GM21576 (cell line): Measurements from ENCODE around the gene WNK4.

Experiments used
- ATAC-seq: cut with Tn5 transposase; IDR thresholded peaks from one replicate; pipeline ENCODE4 v1.9.1; 2021; ENCODE audit warnings: mild to moderate bottlenecking, moderate library complexity; ENCODE audit not compliant: unreplicated experiment

Gene WNK4

DNA sequence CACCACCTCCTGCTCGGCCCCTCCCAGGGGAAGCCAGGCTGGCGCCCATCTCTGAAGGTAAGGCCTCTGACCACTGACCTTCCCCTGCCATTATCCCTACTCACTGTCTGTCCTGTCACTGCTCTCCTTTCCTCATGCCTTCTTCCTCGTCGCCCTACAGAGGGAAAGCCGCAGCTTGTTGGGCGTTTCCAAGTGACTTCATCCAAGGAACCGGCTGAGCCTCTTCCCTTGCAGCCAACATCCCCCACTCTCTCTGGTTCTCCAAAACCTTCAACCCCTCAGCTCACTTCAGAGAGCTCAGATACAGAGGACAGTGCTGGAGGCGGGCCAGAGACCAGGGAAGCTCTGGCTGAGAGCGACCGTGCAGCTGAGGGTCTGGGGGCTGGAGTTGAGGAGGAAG lies 15.1 kb downstream of the WNK4 start:
- ATAC-seq = no peak

DNA sequence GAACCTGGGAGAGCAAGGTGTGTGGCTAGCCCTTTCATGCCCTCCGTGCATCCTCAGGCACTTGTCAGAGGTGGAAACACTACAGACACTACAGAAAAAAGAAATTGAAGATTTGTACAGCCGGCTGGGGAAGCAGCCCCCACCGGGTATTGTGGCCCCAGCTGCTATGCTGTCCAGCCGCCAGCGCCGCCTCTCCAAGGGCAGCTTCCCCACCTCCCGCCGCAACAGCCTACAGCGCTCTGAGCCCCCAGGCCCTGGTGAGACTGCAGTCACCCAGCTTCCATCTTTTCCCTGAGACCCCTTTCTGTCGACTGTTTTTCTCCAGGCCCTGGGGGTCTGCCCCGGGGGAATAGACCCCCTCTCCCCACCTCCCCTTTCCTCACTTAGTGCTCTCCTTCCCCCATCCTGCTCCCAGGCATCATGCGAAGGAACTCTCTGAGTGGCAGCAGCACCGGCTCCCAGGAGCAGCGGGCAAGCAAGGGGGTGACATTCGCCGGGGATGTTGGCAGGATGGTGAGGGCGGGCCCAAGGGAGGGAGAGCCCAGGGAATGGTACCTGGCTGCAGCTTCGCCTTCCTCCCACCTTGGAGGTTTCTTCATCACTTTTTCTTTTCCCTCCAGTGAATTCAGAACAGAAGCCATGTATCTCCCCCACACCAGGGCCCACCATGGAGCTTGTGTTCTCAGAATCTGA lies 15.8 kb downstream of the WNK4 start:
- ATAC-seq = no peak

DNA sequence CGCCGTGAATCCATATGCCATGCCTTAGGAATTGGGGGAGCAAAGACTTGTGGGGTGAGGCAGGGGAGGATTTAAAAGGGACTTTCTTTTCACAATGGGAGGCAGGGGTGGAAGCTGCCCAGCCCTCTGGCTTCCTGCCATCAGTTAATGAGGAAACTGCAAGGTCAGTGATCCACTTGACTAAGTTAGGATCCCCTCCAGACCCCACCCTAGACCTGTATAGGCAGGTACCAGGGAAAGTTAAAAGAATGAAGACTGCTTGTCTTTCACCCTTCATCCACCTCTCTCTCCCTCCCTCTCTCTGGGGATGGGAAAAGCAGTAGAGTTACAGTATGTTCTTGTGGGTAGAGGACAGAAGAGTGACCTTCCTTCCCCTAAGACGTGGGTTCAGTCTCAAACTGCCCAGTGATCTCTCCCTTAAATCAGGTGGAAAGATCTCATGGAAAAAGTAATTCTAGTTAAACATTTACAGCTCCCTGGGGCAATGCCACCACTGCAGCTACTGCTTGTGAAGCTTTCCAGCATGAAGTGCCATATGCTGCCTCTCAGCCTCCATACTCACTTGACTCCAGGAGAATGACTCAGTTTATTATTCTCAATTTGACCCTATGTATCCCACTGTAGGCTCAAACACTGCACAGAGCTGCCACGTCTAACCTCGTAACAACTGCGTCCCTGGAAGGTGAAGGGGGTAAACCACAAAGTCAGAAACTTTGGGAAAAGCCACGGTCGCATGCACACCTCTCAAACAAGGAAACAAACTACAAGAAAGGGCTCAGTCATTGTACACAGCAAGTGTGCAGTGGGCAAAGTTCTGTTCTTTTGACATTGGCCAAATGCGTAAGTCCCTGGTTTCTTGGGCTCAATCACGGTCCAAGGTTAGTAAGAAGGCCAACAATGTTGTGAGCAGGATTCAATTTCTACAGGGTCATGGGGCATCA lies 16.9 kb downstream of the WNK4 start:
- no peak for ATAC-seq

DNA sequence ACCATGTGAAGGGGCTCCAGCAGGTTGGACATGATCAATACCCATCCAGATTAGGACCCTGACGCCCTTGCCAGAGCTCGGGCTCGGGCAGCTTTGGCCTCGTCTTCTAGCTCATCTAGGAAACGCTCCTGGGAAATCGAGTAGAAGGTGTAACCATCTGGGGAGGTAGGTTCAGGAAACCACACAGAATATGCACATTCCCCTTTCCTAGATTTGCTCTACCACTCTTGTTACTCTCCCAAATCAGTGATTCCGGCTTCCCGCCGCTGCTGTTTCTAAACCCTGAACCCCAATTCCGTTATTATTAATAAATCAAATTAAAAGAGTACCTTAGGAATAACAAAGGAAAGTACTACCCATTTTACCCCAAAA lies 17.6 kb downstream of the WNK4 start:
- no peak for ATAC-seq

DNA sequence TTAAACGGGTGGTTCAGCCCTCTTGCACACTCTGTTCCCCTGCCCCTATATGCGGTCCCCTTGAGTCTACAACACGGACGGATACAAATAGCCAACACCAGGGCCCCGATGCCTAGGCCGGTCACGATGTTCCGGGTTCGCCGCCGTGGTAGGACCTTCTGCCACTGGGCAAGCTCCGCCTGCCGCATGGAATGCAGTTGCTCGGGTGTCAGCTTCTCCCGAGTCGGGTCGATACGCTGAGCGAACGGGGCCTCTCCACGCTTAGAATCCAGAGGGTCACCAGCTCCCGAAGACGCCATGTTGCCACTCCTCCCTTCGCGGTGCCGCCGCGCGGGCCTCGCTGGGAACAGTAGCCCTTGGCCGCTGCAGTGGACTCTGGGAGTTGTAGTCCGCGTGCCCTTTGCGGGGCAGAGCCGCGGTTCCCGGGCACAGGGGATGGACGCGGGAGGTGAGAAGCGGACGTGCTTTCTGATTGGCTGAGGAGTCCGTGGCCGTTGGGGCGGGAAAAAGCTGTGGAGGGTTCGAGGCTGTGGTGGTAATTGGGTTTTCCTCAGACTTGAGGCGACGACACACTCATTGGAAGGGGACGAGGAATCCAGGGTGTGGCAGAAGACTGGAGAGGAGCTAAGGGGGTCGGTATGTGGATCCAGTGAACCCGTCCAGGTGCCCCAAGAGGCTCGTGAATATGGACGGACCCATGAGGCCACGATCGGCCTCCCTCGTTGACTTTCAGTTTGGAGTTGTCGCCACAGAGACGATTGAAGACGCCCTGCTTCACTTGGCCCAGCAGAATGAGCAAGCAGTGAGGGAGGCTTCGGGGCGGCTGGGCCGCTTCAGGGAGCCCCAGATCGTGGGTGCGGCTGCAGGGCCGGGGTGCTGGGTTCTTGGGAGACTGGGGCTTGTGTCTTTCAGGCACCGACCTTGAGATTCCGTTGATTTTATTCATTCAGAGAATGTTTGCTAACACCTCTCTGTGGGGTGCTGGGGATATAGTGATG lies 18.3 kb downstream of the WNK4 start, which contains the start of the genes CNTD1 and COA3:
CNTD1 (plus strand) TSS at position 479 of the 998 bp plus-strand sequence; CDS start at position 686, 207 bp downstream.
COA3 (minus strand) TSS at position 322 of the 998 bp plus-strand sequence; CDS start at position 299, 23 bp downstream.
- peak; percentile 70 for ATAC-seq

DNA sequence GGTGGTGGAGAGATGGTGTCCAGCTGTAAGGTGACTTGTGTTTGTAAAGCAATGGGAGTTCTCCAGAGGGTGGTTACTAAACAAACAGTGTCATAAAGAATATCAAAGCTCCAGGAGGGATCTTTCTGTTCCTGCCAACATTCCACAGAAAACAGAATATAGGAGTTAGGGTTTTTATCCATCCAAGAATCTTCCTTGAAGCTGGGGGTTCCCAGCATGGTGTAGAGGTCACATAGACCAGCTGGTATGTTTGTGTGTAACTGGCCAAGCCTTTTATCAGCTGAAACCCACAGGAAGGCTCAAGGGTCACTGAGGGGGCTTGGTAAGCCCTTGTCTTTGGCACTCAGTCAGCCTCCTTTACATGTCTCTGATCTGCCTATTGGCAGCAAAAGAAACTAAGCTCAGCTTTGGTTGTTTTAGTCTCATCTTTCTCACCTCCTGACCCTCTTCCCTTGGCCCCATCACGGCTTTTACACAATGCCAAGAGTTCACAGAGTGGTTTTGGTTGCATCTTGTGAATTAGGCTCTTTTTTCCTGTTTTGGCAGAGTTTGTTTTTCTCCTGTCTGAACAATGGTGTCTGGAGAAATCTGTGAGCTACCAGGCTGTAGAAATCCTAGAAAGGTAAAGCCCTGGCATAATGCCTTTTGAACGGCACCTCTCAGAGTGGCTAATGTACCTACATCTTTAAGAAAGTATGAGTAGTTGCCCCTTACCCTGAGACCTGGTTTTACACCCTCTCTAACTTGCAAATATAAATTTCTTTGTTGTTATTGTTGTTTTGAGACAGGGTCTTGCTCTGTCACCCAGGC lies 22.9 kb downstream of the WNK4 start:
- ATAC-seq = no peak

DNA sequence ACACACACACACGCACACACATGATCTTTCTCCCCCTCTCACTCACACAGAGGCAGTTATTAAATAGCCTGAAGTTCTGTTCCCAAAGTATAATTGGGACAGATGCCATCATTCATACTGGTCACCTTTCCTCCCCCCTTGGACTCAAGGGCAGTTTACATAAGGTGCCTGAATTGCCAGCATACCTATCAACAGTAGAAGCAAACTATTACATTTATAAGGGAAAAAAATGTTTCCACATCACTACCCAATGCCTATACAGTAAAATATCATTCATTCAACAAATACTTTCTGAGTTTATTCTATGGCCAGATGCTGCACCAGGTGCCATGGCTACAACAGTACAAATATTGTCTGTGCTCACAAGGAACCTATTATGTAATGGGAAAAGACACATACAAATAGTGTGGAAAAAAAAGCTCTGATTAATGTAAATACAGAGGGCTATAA lies 24.5 kb downstream of the WNK4 start:
- ATAC-seq = no peak

DNA sequence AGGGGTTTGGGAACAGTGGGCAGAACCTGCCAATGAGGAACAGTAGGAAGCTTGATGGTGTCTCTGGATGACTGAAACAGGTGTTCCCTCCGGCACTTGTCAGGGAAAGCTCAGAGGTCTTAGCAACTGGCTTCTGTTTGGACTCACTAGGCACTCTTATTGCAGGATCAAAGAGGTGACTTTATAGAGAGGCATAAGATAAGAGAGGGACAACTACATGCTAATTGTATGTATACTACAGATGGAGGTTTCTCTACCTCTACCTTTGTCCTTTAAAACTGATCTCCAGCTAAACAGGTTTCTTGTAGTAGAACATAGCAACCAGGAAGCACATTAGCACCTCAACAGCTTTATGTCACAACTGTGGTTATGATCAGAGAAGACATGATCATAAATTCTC lies 25.8 kb downstream of the WNK4 start:
- ATAC-seq = no peak

DNA sequence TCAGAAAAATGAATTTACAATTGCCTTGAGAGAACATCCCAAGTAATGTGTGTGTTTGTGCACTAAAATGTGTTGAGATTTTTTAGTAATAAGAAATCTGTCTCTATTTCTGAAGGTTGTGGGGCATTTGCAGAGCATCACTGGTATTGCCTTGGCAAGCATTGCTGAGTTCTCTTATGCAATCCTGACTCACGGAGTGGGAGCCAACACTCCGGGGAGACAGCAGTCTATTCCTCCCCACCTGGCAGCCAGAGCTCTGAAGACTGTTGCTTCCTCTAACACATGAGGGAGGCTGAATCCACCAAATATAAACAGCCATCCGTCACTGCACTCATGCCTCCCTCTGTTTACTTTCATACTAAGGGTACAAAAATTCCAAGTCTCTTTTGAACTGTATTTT lies 28.8 kb downstream of the WNK4 start:
- no peak for ATAC-seq

DNA sequence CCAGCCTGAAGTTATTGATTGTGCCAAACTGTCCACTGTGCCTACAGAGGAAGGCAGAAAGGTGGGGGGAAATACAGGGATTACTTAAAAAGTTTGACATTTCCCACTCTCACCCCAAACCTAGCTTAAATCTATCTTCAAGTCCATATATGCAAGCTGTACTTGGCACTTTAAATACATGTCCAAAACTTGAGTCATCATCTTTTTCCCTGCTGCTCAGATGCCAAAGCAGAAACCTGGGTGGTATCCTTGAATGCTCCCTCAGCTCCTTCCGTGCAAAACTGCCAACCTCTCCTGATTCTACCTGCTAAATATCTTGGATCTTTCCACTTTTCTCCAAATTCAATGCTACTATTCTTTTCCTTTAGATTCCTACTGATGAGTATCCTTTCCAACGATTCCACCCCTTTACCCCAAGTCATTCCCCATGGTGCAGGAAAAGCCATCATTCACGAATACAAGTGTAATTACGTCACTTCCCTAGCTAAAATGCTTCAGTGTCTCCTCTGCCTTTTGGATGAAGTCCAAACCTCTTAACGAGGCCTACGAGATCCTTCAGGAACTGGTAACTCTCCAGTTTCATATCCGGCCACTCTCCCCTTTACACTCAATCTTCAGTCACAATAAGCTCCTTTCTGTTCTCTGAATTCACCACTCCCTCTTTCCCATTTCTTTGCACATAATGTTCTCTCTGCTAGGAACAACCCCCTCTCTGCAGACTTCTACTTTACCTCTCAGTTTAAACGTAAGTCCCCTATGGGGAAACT lies 34.4 kb downstream of the WNK4 start:
- no peak for ATAC-seq

DNA sequence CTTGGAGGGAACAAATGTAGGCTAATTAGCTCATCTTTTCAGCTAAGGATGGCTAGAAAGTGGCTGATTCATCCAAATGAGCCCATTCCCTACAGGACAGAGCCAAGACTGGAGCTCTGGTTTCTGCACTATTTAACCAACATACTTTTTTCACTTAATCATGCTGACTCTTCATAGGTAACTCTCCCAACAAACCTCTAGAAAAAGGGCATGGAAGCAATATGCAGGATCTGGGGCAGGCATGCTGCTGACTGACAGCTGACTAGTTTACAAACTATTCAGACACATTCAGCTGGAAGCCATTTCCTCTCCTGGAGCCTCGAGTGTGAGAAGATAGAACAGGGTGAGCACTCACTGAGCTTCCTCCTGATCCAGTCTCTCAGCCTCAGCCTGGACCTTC lies 37.5 kb downstream of the WNK4 start:
- no peak for ATAC-seq

DNA sequence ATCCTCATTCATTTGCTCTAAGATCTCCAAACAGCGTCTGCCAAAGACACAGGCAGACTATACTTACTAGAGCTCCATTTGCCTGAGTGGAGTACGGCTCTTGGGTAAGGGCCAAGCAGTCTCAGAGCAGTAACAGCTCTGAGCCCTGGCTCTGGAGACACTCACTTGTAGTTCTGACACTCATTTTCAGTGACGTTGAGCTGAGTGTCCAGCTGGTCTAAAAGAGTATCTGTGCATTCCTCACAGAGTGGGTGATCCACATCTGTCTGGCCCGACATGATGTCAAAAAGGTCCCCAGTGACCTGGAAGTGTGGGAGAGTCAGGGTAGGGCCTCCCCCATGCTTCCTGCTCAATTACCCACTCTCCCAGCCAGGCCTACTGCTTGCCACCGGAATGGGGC lies 38.0 kb downstream of the WNK4 start:
- ATAC-seq = no peak

DNA sequence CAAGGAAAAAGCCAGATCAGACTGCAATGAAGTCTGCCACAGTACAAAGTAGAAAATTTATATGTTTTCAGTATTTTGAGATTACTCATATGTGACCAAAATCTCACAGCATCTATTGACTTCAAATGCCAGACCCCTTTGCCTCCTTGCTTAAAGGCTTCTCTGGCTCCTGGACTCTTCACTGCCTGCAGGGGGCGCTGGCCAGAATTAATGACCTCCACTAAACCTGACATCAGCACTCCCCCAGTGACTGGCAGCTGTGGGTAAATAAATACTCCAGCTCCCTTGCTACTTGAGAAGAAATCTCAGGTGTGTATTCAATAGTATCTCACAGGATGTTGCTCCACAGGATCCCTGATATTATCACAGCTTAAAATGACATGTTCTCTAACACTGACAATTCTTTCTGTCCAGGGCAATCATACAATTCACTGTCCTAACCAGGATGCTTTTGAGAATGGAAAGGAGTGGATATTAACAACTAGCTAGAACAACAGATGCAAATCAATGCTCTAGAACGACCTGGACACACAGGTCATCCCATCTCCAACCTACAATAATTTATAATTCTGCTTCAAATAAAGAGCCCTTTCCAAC lies 39.6 kb downstream of the WNK4 start:
- ATAC-seq = no peak

DNA sequence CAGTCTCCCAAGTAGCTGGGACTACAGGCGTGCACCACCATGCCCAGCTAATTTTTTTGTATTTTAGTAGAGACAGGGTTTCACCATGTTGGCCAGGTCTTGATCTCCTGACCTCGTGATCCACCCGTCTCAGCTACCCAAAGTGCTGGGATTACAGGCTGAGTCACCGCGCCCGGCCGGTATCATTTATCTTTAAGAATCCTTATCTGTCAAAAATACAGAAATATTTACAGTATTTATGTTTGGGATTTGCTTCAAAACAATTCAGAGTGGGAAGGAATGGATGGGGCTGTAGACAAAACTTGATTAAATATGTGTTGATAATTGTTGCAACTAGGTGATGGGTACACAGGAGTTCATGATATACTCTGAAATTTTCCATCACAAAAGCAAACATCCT lies 40.8 kb downstream of the WNK4 start:
- no peak for ATAC-seq

DNA sequence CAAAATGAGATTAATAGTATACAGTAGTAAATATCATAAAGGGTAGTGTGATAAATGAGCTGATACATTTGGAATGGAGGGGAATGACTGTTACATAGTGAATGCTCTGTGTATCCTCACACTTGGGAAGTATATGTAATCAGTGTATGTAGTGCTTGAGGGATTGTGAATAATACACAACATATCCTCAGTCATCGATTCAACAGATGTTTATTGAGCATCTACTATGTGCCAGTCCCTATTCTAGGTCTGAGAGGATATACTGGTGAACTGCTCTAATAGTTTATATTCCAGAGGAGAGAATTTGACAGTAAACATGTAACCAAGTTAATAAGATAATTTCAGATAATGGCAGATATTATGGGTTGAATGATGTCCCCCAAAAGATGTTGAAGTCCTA lies 47.1 kb downstream of the WNK4 start:
- ATAC-seq = no peak

DNA sequence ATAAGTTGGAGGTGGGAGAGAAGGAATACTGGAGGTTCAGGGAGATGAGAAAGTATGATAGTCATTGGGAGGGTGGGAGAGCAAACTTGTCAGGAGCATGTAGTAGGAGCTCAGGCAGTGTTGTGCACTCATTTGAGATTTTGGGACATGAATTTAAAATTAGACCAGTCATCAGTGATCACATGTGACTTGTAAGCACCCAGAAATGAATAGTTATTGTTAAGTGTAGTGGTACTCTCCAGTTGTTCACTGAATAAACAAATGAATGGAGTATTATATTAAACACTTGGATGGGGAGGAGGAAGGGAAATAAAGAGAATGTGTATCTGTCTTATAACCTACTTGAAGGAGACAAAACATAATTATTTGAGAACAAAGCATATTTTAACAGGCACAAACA lies 50.6 kb downstream of the WNK4 start:
- ATAC-seq = no peak

DNA sequence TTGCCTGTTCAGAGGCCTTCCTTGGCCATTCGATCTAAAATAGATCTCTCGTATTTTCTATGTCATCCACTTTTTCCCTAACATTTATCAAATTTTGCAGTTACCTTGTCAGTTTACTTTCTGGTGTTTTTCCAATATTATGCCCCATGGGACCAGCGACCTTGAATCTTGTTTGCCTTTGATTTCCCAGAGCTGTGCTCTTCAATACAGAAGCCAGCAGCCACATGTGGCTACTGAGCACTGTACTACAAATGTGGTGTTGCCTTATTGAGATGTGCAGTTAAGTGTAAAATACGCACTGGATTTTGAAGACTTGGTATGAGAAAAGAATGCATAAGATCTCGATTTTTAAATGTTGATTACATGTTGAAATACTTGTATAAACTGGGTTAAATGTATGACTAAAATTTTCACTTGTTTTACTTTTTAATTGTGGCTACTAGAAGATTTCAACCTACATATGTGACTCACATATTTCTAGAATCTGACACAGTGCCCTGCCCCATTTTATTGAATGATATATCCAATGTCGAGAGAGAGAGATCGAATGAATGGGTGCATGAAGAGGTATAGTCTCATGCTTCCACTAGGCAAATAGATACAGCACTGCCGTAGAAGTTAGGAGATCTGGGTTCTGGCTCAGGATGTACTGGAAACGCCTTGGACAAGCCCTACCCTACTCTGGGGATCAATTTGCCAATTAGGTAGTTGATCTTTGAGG lies 52.0 kb downstream of the WNK4 start:
- peak; percentile 7 for ATAC-seq
